Caco-2 (cell line): ENCODE measurements around the gene PRKCB. TPM values are rescaled to one million over a fixed set of nuclear protein-coding genes. Genes with fewer than 3 reads are reported as not detected.
A peak's percentile ranks its signal among the peaks of the same experiment; 100 is the strongest.

Experiments used
- BruUV-seq: library from RNA; stranded (reverse); fragments of 400-500 nt; replicated peaks from 2 replicates; lab custom pipeline; 2021; lab: Mats Ljungman, UMichigan
- CTCF ChIA-PET: fragments of 300-600 bp; sonication (Branson Sonifier 250); formaldehyde crosslinking; loops from one replicate; lab custom pipeline; 2022; ENCODE audit warnings: antibody characterized with exemption; lab: Charles Lee
- POLR2A ChIA-PET: fragments of 300-600 bp; sonication (Branson Sonifier 250); formaldehyde crosslinking; loops from one replicate; lab custom pipeline; 2022; ENCODE audit warnings: antibody characterized with exemption; lab: Charles Lee
- DNase-seq, 2 experiments: peaks; one replicate each; pipeline versions ENCODE4 v3.0.0 to v3.0.0-alpha.2; 2020 to 2022
- H3K27me3 ChIP-seq: replicated peaks from 2 replicates; pipeline ENCODE4 v1.6.0; 2011; ENCODE audit warnings: low read length; ENCODE audit not compliant: control insufficient read depth, insufficient read depth
- H3K36me3 ChIP-seq: 2 replicates; pipeline ENCODE4 v1.5.1; 2011; ENCODE audit warnings: low read length; ENCODE audit not compliant: control insufficient read depth, insufficient read depth
- H3K4me1 ChIP-seq: fragments of 250-450 bp; sonication (Bioruptor Pico); 2 replicates; pipeline ENCODE4 v1.5.1; 2020; ENCODE audit warnings: mild to moderate bottlenecking
- H3K4me3 ChIP-seq: 2 replicates; pipeline ENCODE4 v1.5.1; 2011; ENCODE audit warnings: low read depth, mild to moderate bottlenecking, control low read depth, low read length
- H3K9me3 ChIP-seq: fragments of 250-450 bp; sonication (Bioruptor Pico); 2 replicates; pipeline ENCODE4 v1.5.1; 2020; ENCODE audit warnings: mild to moderate bottlenecking, moderate library complexity
- H3K27ac Mint-ChIP-seq: one replicate; pipeline ENCODE4 v1.8.0; 2022; ENCODE audit warnings: mixed read lengths; ENCODE audit not compliant: unreplicated experiment
- H3K27me3 Mint-ChIP-seq: one replicate; pipeline ENCODE4 v1.8.0; 2022; ENCODE audit warnings: mixed read lengths; ENCODE audit not compliant: insufficient read depth, unreplicated experiment
- H3K36me3 Mint-ChIP-seq: one replicate; pipeline ENCODE4 v1.8.0; 2022; ENCODE audit warnings: mild to moderate bottlenecking, mixed read lengths; ENCODE audit not compliant: insufficient read depth, unreplicated experiment
- H3K4me1 Mint-ChIP-seq: one replicate; pipeline ENCODE4 v1.8.0; 2022; ENCODE audit warnings: low read depth, mixed read lengths; ENCODE audit not compliant: unreplicated experiment
- H3K4me3 Mint-ChIP-seq: one replicate; pipeline ENCODE4 v1.8.0; 2022; ENCODE audit warnings: mild to moderate bottlenecking, moderate library complexity, mixed read lengths; ENCODE audit not compliant: unreplicated experiment
- H3K9me3 Mint-ChIP-seq: one replicate; pipeline ENCODE4 v1.8.0; 2022; ENCODE audit warnings: mixed read lengths; ENCODE audit not compliant: unreplicated experiment
- intact Hi-C: fragments of 100-400 bp; cut with micrococcal nuclease; formaldehyde crosslinking; loops from one replicate; pipeline ENCODE4 v1.10.0; 2022; ENCODE audit not compliant: unreplicated experiment
- total RNA-seq: library from RNA; stranded (reverse); gene quantifications from 2 replicates; pipeline ENCODE4 v1.2.3, GENCODE V29; 2022
- TF ChIP-seq, protein P1 (sequence below), 2 experiments: fragments of 200-600 bp in 1 of 2; IDR thresholded peaks; 1 replicate in 1 of 2; 2 replicates in 1 of 2; pipeline versions ENCODE4 v1.5.1 to v1.8.0; 2011 to 2022; ENCODE audit warnings: antibody characterized with exemption in 1 of 2, control low read depth in 1 of 2, inconsistent platforms in 1 of 2, low read depth in 1 of 2, low read length in 1 of 2, mild to moderate bottlenecking in 1 of 2, moderate library complexity in 1 of 2; ENCODE audit not compliant: insufficient read depth in 1 of 2, severe bottlenecking in 1 of 2, unreplicated experiment in 1 of 2

The PRKCB gene
- total RNA-seq, 1 experiment from 2014 or later = not detected

DNA sequence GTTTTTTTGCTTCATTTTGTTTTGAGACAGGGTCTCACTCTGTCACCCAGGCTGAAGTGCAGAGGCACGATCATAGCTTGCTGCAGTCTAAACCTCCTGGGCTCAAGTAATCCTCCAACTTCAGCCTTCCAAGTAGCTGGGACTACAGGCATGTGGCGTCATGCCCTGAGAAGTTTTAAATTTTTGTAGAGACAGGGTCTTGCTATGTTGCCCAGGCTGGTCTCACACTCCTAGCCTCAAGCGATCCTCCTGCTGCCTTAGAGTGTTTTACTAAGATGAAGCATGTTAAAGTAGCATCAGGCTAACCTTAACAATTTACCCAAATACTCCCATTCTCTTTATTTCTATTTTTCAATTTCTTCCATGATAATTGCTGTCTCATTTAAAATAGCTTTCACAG is 371.1 kb downstream of the PRKCB start:
- CTCF ChIA-PET = no interaction called here
- H3K27me3 Mint-ChIP-seq = peaks cover 22% of the 10 kb centered on the region
- H3K27ac Mint-ChIP-seq = no peak overlapping the region

DNA sequence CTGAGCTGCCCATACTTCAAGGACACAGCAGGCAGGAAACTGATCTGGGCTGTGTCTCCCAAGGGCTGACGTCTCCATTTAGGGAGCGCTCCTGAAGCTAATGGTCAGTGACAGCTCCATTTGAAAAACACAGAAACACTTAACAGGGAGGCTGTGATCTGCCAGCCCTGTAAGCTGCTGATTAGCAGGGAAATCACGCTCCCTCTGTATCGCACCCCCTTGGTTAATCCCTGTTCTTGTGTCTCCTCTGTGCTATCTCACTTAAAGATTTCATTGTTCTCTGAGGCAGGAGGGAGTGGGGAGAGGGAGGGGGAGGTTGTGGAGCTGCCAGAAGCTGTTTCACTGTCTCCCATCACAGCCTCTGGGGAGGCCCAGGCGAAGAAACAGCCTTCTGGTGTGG is 372.9 kb downstream of the PRKCB start:
- BruUV-seq = no TSS peak
- Mint-ChIP-seq H3K4me3 (no peak overlapping the region), H3K36me3 (no peaks in the 10 kb centered on the region), H3K9me3 (no peaks in the 10 kb centered on the region), H3K4me1 (no peaks in the 10 kb centered on the region), H3K27me3 (peaks cover 20% of the 10 kb centered on the region), H3K27ac (no peak overlapping the region)
- Histone ChIP-seq H3K4me3 (no peak overlapping the region), H3K9me3 (no peaks in the 10 kb centered on the region), H3K27me3 (no peaks in the 10 kb centered on the region), H3K4me1 (no peaks in the 10 kb centered on the region), H3K36me3 (no peaks in the 10 kb centered on the region)
- no peak for DNase-seq
- TF ChIP-seq, protein P1, sequence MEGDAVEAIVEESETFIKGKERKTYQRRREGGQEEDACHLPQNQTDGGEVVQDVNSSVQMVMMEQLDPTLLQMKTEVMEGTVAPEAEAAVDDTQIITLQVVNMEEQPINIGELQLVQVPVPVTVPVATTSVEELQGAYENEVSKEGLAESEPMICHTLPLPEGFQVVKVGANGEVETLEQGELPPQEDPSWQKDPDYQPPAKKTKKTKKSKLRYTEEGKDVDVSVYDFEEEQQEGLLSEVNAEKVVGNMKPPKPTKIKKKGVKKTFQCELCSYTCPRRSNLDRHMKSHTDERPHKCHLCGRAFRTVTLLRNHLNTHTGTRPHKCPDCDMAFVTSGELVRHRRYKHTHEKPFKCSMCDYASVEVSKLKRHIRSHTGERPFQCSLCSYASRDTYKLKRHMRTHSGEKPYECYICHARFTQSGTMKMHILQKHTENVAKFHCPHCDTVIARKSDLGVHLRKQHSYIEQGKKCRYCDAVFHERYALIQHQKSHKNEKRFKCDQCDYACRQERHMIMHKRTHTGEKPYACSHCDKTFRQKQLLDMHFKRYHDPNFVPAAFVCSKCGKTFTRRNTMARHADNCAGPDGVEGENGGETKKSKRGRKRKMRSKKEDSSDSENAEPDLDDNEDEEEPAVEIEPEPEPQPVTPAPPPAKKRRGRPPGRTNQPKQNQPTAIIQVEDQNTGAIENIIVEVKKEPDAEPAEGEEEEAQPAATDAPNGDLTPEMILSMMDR (IDR thresholded peaks at IDR 0.05; ENCODE audit: insufficient read depth in 1 of 2, low read depth in 1 of 2, low read length in 1 of 2, severe bottlenecking in 1 of 2, unreplicated experiment in 1 of 2) = no peak
- intact Hi-C loops = no loop called here
- CTCF ChIA-PET = interaction anchor here (0.6 kb wide), 1 partner anchor 100 kb away, joined by 3 read pairs; no protein-coding TSS in a partner anchor
- POLR2A ChIA-PET = no interaction called here

More for the DNA sequence above, 371.1 kb downstream of the PRKCB start:
- POLR2A ChIA-PET = no interaction called here
- Histone ChIP-seq H3K4me1 (no peaks in the 10 kb centered on the region), H3K4me3 (no peak overlapping the region), H3K27me3 (no peaks in the 10 kb centered on the region), H3K9me3 (no peaks in the 10 kb centered on the region), H3K36me3 (no peaks in the 10 kb centered on the region)
- no peak for DNase-seq
- H3K4me1 Mint-ChIP-seq = no peaks in the 10 kb centered on the region
- no TSS peak for BruUV-seq
- intact Hi-C loops = no loop called here
- no peaks in the 10 kb centered on the region for H3K9me3 Mint-ChIP-seq
- TF ChIP-seq, protein P1 (IDR thresholded peaks at IDR 0.05; ENCODE audit: insufficient read depth in 1 of 2, low read depth in 1 of 2, low read length in 1 of 2, severe bottlenecking in 1 of 2, unreplicated experiment in 1 of 2) = no peak
- no peak overlapping the region for H3K4me3 Mint-ChIP-seq
- H3K36me3 Mint-ChIP-seq = no peaks in the 10 kb centered on the region

DNA sequence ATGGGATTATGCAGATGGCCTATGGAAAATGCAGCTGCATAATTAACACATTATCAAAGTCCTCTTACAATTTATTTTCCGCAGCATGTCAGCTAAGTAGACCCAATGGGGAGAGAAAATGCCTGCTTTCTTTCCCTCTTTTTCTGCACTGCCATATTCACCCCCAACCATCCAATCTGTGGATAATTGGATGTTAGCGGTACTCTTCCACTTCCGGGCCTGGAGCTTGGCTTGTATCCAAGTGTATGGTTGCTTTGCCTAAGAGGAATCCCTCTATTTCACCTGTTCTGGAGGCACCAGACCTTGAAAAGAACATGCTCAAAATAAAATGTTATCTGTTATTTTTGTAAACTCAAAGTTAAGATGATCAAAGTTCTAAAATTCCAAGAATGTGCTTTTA is 379.2 kb downstream of the PRKCB start:
- no peaks in the 10 kb centered on the region for H3K9me3 ChIP-seq
- Mint-ChIP-seq H3K4me1 (peaks cover 7% of the 10 kb centered on the region), H3K27ac (no peak overlapping the region), H3K4me3 (peak overlapping the region; percentile 30), H3K9me3 (no peaks in the 10 kb centered on the region), H3K36me3 (no peaks in the 10 kb centered on the region), H3K27me3 (peaks cover 12% of the 10 kb centered on the region)
- TF ChIP-seq, protein P1 (IDR thresholded peaks at IDR 0.05; ENCODE audit: insufficient read depth in 1 of 2, low read depth in 1 of 2, low read length in 1 of 2, severe bottlenecking in 1 of 2, unreplicated experiment in 1 of 2) = no peak
- no peak overlapping the region for H3K4me3 ChIP-seq
- no peak for DNase-seq
- no peaks in the 10 kb centered on the region for H3K27me3 ChIP-seq
- ChIA-PET CTCF (no interaction called here), POLR2A (no interaction called here)
- peaks cover 6% of the 10 kb centered on the region for H3K4me1 ChIP-seq
- no TSS peak for BruUV-seq
- no peaks in the 10 kb centered on the region for H3K36me3 ChIP-seq
- intact Hi-C loops = no loop called here
